Stimulated activated CD8-positive, alpha-beta memory T cell treated with anti-CD3 and anti-CD28 coated beads, Interleukin-12 subunit alpha, Interleukin-12 subunit beta, amount 100 ng/mL, for 24 hours (primary cell): ENCODE results near the gene MAP3K12.
"Not testable (repeated sequence)": the region's sequence is repeated elsewhere in the genome, so short reads cannot be mapped to it uniquely, and the experiment has no call there.

Source experiments
- DNase-seq: peaks from one replicate; pipeline ENCODE4 v3.0.0-alpha.2; 2020; ENCODE audit errors: extremely low read depth

Gene MAP3K12

GRCh38 chr12:53499266-53500141, at the start of gene MAP3K12:
Gene MAP3K12 (minus strand): TSS chr12:53499458. CDS start chr12:53487391, 12,067 bp downstream.
- DNase-seq = peak; percentile 27

- not testable (repeated sequence) for DNase-seq
These were observed 49.1 kb upstream of the MAP3K12 start for GRCh38 chr12:53548354-53548753.

- no peak for DNase-seq
These were observed 44.3 kb upstream of the MAP3K12 start for GRCh38 chr12:53543539-53543938.

GRCh38 chr12:53539526-53539925, 40.3 kb upstream of the MAP3K12 start:
- no peak for DNase-seq

GRCh38 chr12:53538209-53538689, 39.0 kb upstream of the MAP3K12 start:
- no peak for DNase-seq

- DNase-seq = no peak
These were observed 37.7 kb upstream of the MAP3K12 start for GRCh38 chr12:53536962-53537361.

- DNase-seq = no peak
These were observed 34.2 kb upstream of the MAP3K12 start for GRCh38 chr12:53533471-53533870.

GRCh38 chr12:53532524-53533445, 33.5 kb upstream of the MAP3K12 start:
- DNase-seq = no peak

GRCh38 chr12:53532021-53532420, 32.8 kb upstream of the MAP3K12 start:
- DNase-seq = no peak

- DNase-seq = no peak
These were observed 31.7 kb upstream of the MAP3K12 start for GRCh38 chr12:53530920-53531319.

GRCh38 chr12:53530061-53530460, 30.8 kb upstream of the MAP3K12 start:
- no peak for DNase-seq

- no peak for DNase-seq
These were observed 25.2 kb upstream of the MAP3K12 start for GRCh38 chr12:53524476-53524875.

GRCh38 chr12:53523131-53523530, 23.9 kb upstream of the MAP3K12 start:
- no peak for DNase-seq

GRCh38 chr12:53518381-53518780, 19.1 kb upstream of the MAP3K12 start:
- no peak for DNase-seq

GRCh38 chr12:53516758-53517455, 17.6 kb upstream of the MAP3K12 start:
- no peak for DNase-seq

- no peak for DNase-seq
These were observed 16.0 kb upstream of the MAP3K12 start for GRCh38 chr12:53515291-53515680.

- DNase-seq = no peak
These were observed 15.5 kb upstream of the MAP3K12 start for GRCh38 chr12:53514628-53515290.

- no peak for DNase-seq
These were observed 14.6 kb upstream of the MAP3K12 start for GRCh38 chr12:53513712-53514410.

- DNase-seq = no peak
These were observed 11.0 kb upstream of the MAP3K12 start for GRCh38 chr12:53510181-53510812.

GRCh38 chr12:53508534-53509170, 9.4 kb upstream of the MAP3K12 start:
- DNase-seq = peak; percentile 49
